Measurements from ENCODE around the gene BCAS4. TPM values are rescaled to one million over a fixed set of nuclear protein-coding genes. Genes with fewer than 3 reads are reported as not detected.
A peak's percentile ranks its signal among the peaks of the same experiment; 100 is the strongest.

Gene BCAS4
- total and polyA plus RNA-seq, 4 donors: 4.3 to 5.7 (median 5.0) TPM

DNA sequence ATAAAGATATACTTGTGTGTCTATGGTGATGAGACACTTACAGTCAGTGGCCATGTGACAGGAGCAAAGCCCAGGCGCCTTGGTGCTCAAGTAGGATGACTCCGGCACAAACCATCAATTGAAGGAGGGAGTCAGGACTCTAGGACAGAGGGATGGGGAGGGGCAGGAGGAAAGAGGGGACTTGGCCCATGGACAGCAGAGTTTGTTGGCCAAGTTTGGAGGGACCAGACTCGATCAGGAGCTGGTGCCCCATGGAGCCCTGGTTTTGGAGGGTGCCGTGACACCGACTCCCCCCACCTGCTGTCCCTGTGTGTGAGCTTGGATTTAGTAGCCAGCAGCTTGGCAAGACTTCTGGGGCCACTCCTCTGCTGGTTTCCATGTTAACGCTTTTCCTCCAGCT lies 70.3 kb downstream of the BCAS4 start:
- Histone ChIP-seq H3K27me3 (ENCODE audit: control insufficient read depth in 3 of 3, insufficient read depth in 3 of 3, low read length in 2 of 3) (no peaks in the 10 kb centered on the region), H3K36me3 (ENCODE audit: control insufficient read depth in 4 of 4, insufficient read depth in 4 of 4, low read length in 4 of 4) (no peaks in the 10 kb centered on the region), H3K9ac (ENCODE audit: insufficient read depth in 1 of 2, low read length in 2 of 2) (no peak overlapping the region), H3K4me1 (ENCODE audit: control insufficient read depth in 5 of 5, insufficient read depth in 5 of 5, low read length in 5 of 5) (peaks cover 0 to 21% (median 5%) of the 10 kb centered on the region in 5 donors), H3K27ac (ENCODE audit: low read depth in 1 of 2, low read length in 1 of 2) (no peak overlapping the region), H3K4me3 (no peak overlapping the region), H3K9me3 (ENCODE audit: control insufficient read depth in 4 of 4, insufficient read depth in 3 of 4, low read length in 3 of 4) (no peaks in the 10 kb centered on the region)
- ATAC-seq (ENCODE audit: insufficient read depth, low FRiP score) (no peak), DNase-seq (no peak)
- 92 to 93% methylated on average over 6 of the region's 6 CpGs for WGBS, 2 donors
- TF ChIP-seq, protein P1, sequence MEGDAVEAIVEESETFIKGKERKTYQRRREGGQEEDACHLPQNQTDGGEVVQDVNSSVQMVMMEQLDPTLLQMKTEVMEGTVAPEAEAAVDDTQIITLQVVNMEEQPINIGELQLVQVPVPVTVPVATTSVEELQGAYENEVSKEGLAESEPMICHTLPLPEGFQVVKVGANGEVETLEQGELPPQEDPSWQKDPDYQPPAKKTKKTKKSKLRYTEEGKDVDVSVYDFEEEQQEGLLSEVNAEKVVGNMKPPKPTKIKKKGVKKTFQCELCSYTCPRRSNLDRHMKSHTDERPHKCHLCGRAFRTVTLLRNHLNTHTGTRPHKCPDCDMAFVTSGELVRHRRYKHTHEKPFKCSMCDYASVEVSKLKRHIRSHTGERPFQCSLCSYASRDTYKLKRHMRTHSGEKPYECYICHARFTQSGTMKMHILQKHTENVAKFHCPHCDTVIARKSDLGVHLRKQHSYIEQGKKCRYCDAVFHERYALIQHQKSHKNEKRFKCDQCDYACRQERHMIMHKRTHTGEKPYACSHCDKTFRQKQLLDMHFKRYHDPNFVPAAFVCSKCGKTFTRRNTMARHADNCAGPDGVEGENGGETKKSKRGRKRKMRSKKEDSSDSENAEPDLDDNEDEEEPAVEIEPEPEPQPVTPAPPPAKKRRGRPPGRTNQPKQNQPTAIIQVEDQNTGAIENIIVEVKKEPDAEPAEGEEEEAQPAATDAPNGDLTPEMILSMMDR (IDR thresholded peaks at IDR 0.05; ENCODE audit: control extremely low read depth, extremely low read depth): no peak

DNA sequence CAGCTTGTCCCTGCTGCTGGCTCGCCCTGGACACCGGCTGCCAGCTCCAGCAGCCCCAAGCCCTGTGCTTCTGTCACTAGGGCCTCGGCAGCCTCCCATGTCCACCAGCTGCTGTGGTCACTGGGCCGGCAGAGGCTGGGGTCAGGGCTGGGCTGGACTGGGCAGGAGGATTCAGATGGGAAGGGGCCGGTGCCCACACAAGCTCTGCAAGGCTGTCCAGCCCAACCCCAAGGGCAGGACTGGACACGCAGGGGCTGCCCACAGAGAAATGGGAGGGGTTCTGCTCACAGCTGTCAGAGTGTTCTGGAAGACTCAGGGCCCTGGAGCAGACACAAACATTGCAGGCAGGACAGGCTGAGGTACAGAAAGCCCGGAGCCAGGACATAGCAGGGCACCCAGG lies 70.7 kb downstream of the BCAS4 start:
- H3K9me3 ChIP-seq (ENCODE audit: control insufficient read depth in 4 of 4, insufficient read depth in 3 of 4, low read length in 3 of 4): no peaks in the 10 kb centered on the region
- H3K27me3 ChIP-seq (ENCODE audit: control insufficient read depth in 3 of 3, insufficient read depth in 3 of 3, low read length in 2 of 3): no peaks in the 10 kb centered on the region
- TF ChIP-seq, protein P1 (IDR thresholded peaks at IDR 0.05; ENCODE audit: control extremely low read depth, extremely low read depth): no peak
- no peak overlapping the region for H3K27ac ChIP-seq (ENCODE audit: low read depth in 1 of 2, low read length in 1 of 2)
- H3K36me3 ChIP-seq (ENCODE audit: control insufficient read depth in 4 of 4, insufficient read depth in 4 of 4, low read length in 4 of 4): no peaks in the 10 kb centered on the region
- 82 to 95% methylated on average over 7 of the region's 7 CpGs for WGBS, 2 donors
- no peak overlapping the region for H3K9ac ChIP-seq (ENCODE audit: insufficient read depth in 1 of 2, low read length in 2 of 2)
- DNase-seq (no peak), ATAC-seq (ENCODE audit: insufficient read depth, low FRiP score) (no peak)
- H3K4me1 ChIP-seq (ENCODE audit: control insufficient read depth in 5 of 5, insufficient read depth in 5 of 5, low read length in 5 of 5): peaks cover 0 to 26% (median 5%) of the 10 kb centered on the region in 5 donors
- H3K4me3 ChIP-seq: no peak overlapping the region

DNA sequence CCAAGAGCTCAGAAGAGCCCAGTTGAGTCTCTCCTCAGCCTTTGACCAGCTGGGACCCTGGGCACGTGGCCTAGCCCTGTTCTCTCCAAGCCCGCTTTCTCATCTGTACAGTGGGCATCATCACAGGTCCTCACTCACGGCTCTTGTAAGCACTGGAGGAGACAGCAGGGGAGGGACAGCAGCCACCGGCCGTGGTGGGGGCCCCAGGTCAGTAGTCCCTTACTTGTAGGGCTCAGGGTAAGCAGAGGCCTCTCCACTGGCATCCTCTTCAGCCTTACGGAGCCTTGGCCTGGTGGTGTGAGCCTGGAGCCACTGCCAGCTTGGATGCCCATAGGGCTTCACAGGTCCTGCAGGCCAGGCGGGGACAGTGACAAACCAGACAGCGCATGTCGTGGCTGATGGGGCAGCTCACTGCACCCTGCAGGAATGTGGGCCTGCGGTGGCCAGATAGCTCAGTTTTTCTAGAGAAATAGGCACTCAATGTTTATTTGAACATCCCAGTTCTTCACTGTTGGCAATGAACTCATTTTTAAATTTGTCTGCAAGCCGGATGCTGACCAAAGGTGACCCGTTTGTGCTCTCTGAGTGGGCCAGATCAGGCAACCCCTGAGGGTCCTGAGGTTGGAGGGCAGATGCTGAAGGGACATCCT lies 71.3 kb downstream of the BCAS4 start:
- ATAC-seq (ENCODE audit: insufficient read depth, low FRiP score) (no peak), DNase-seq (peak in 2 of 3 donors; percentile 40 to 49)
- no peaks in the 10 kb centered on the region for H3K9me3 ChIP-seq (ENCODE audit: control insufficient read depth in 4 of 4, insufficient read depth in 3 of 4, low read length in 3 of 4)
- WGBS, 2 donors: 85 to 93% methylated on average over 12 of the region's 12 CpGs
- no peaks in the 10 kb centered on the region for H3K36me3 ChIP-seq (ENCODE audit: control insufficient read depth in 4 of 4, insufficient read depth in 4 of 4, low read length in 4 of 4)
- no peak overlapping the region for H3K9ac ChIP-seq (ENCODE audit: insufficient read depth in 1 of 2, low read length in 2 of 2)
- no peak overlapping the region for H3K27ac ChIP-seq (ENCODE audit: low read depth in 1 of 2, low read length in 1 of 2)
- no peak overlapping the region for H3K4me3 ChIP-seq
- no peaks in the 10 kb centered on the region for H3K27me3 ChIP-seq (ENCODE audit: control insufficient read depth in 3 of 3, insufficient read depth in 3 of 3, low read length in 2 of 3)
- H3K4me1 ChIP-seq (ENCODE audit: control insufficient read depth in 5 of 5, insufficient read depth in 5 of 5, low read length in 5 of 5): peaks cover 0 to 31% (median 5%) of the 10 kb centered on the region in 5 donors
- TF ChIP-seq, protein P1 (IDR thresholded peaks at IDR 0.05; ENCODE audit: control extremely low read depth, extremely low read depth): no peak

DNA sequence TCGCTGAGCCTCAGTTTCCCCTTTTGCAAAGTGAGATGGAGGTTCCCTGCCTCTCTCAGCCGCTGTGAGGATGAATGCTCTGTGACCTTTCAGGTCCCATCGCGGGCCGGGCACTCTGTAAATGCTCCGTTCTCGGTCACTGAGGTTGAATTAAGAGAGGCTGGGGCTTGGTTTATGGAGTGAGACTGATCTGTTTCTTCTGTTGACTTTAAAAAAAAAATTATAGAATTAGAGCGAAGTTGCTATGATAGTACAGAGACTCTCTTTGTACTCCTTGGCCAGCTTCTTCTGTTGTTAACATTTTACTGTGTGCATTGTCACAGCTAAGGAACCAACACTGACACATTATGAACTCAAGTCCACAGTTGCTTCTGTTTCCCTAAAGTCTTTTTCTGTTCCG lies 72.0 kb downstream of the BCAS4 start:
- Histone ChIP-seq H3K27ac (ENCODE audit: low read depth in 1 of 2, low read length in 1 of 2) (no peak overlapping the region), H3K36me3 (ENCODE audit: control insufficient read depth in 4 of 4, insufficient read depth in 4 of 4, low read length in 4 of 4) (no peaks in the 10 kb centered on the region), H3K4me1 (ENCODE audit: control insufficient read depth in 5 of 5, insufficient read depth in 5 of 5, low read length in 5 of 5) (peaks cover 0 to 36% (median 5%) of the 10 kb centered on the region in 5 donors), H3K9me3 (ENCODE audit: control insufficient read depth in 4 of 4, insufficient read depth in 3 of 4, low read length in 3 of 4) (no peaks in the 10 kb centered on the region), H3K27me3 (ENCODE audit: control insufficient read depth in 3 of 3, insufficient read depth in 3 of 3, low read length in 2 of 3) (no peaks in the 10 kb centered on the region), H3K9ac (ENCODE audit: insufficient read depth in 1 of 2, low read length in 2 of 2) (no peak overlapping the region), H3K4me3 (no peak overlapping the region)
- ATAC-seq (ENCODE audit: insufficient read depth, low FRiP score) (no peak), DNase-seq (peak; percentile 32 to 83 (median 79))
- 86 to 89% methylated on average over 9 of the region's 9 CpGs for WGBS, 2 donors
- TF ChIP-seq, protein P1 (IDR thresholded peaks at IDR 0.05; ENCODE audit: control extremely low read depth, extremely low read depth): no peak
